GM23248 (cell line): Measurements from ENCODE around the gene COL15A1. TPM values are rescaled to one million over a fixed set of nuclear protein-coding genes. Genes with fewer than 3 reads are reported as not detected.

Experiments
- DNase-seq: peaks from one replicate; pipeline ENCODE4 v3.0.0-alpha.2; 2015
- H2AFZ ChIP-seq: fragments of 200-600 bp; sonication (generic); 2 replicates; pipeline ENCODE4 v1.6.1; 2016; ENCODE audit warnings: antibody characterized with exemption
- H3F3A ChIP-seq: fragments of 200-600 bp; sonication (generic); 2 replicates; pipeline ENCODE4 v1.6.1; 2016; ENCODE audit warnings: mild to moderate bottlenecking, antibody characterized with exemption, mixed run types; ENCODE audit not compliant: insufficient read depth
- H3K27ac ChIP-seq: fragments of 200-600 bp; sonication (generic); 2 replicates; pipeline ENCODE4 v1.5.1; 2016; ENCODE audit warnings: mild to moderate bottlenecking
- H3K27me3 ChIP-seq: fragments of 200-600 bp; sonication (generic); replicated peaks from 2 replicates; pipeline ENCODE4 v1.6.1; 2016; ENCODE audit warnings: mild to moderate bottlenecking; ENCODE audit not compliant: insufficient read depth
- H3K36me3 ChIP-seq: fragments of 200-600 bp; sonication (generic); 2 replicates; pipeline ENCODE4 v1.6.1; 2016; ENCODE audit warnings: low read depth, mild to moderate bottlenecking
- H3K4me1 ChIP-seq: fragments of 200-600 bp; sonication (generic); 2 replicates; pipeline ENCODE4 v1.6.1; 2016; ENCODE audit warnings: mild to moderate bottlenecking; ENCODE audit not compliant: insufficient read depth
- H3K4me2 ChIP-seq: fragments of 200-600 bp; sonication (generic); one replicate; pipeline ENCODE4 v1.6.1; 2016; ENCODE audit warnings: mild to moderate bottlenecking; ENCODE audit not compliant: unreplicated experiment
- H3K4me3 ChIP-seq: fragments of 200-600 bp; sonication (generic); 2 replicates; pipeline ENCODE4 v1.5.1; 2016; ENCODE audit warnings: mild to moderate bottlenecking
- H3K79me2 ChIP-seq: fragments of 200-600 bp; sonication (generic); 2 replicates; pipeline ENCODE4 v1.6.1; 2016; ENCODE audit warnings: mild to moderate bottlenecking; ENCODE audit not compliant: insufficient read depth
- H3K9ac ChIP-seq: fragments of 200-600 bp; sonication (generic); 2 replicates; pipeline ENCODE4 v1.6.1; 2016; ENCODE audit warnings: mild to moderate bottlenecking
- H3K9me2 ChIP-seq: fragments of 200-600 bp; sonication (generic); 2 replicates; pipeline ENCODE4 v1.6.1; 2016; ENCODE audit warnings: mixed run types, mild to moderate bottlenecking, moderate library complexity; ENCODE audit not compliant: insufficient read depth
- H3K9me3 ChIP-seq: fragments of 200-600 bp; sonication (generic); one replicate; pipeline ENCODE4 v1.6.1; 2017; ENCODE audit warnings: low read depth
- H4K20me1 ChIP-seq: fragments of 200-600 bp; sonication (generic); 2 replicates; pipeline ENCODE4 v1.6.0; 2016; ENCODE audit not compliant: insufficient read depth
- EZH2 ChIP-seq: fragments of 200-600 bp; sonication (generic); IDR thresholded peaks from 2 replicates; pipeline ENCODE4 v1.6.1; 2018; ENCODE audit warnings: antibody characterized with exemption, mild to moderate bottlenecking; ENCODE audit not compliant: insufficient read depth, poor library complexity, severe bottlenecking
- EZH2phosphoT487 ChIP-seq: fragments of 200-600 bp; sonication (generic); IDR thresholded peaks from 2 replicates; pipeline ENCODE4 v1.6.1; 2018; ENCODE audit warnings: antibody characterized with exemption, moderate library complexity, mild to moderate bottlenecking, low read depth; ENCODE audit not compliant: insufficient read depth
- WGBS, 2 experiments: methylation state at CpG; one replicate each; pipeline ENCODE4 v1.1.6; 2015 to 2017; ENCODE audit warnings: low lambda C conversion rate in 2 of 2, low coverage in 1 of 2; ENCODE audit errors: missing lambda C conversion rate in 2 of 2; 5-methylcytosine and 5-hydroxymethylcytosine counted together
- in situ Hi-C: fragments of 300-500 bp; cut with MboI; formaldehyde crosslinking; loops from 2 replicates; pipeline ENCODE4 v1.15.0; 2020
- polyA plus RNA-seq: library from polyadenylated mRNA; unstranded; fragments of >200 nt; fragmentation: Nextera tagmentation; extraction: Ambion mirVana; gene quantifications from 2 replicates; pipeline ENCODE4 v1.2.1, GENCODE V29; 2016
- total RNA-seq: library from RNA; depleted of rRNA; stranded (reverse); fragments of >200 nt; shearing (Covaris generic); gene quantifications from 2 replicates; pipeline ENCODE4 v1.2.3, GENCODE V29; 2014

The COL15A1 gene
- total and polyA plus RNA-seq, 2 experiments from 2014 or later, result 9.7 to 16.8 TPM

DNA sequence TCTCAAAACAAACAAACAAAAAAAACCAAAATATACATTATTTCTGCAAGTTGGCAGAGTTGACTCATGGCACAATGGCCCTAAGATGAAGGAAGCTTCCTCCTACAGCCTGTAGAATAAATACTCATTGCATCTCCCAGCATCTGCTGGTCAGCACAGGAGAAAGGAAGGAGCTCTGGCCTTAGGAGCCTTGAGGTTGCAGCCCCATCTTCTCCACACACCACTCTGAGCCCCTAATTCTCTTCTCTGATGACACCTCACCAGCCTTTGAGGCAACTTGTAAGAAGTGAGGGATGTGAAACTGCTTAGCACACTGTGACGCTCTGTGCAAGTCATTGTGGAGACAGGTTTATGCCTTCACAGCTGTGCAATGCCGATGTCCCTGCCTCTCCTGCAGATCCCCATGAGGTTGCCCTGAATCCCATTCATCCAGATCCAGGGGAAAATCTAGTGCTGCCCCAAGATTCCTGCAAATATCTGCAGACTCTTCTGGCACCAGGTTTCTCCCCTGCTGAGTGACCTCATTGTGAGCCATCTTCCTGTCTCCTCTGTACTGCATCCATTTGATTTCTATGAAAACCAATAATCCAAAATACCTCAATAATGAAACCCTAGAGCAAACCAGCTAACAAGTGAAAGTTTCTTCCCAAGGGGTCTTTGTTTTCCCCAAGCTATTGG is 95.9 kb downstream of the COL15A1 start:
- H3K9ac ChIP-seq, result peak overlapping the region; percentile 41
- H3F3A ChIP-seq, result peaks cover 32% of the 10 kb centered on the region
- WGBS, 2 experiments, result 8 to 14% methylated on average over 2 of the region's 2 CpGs

DNA sequence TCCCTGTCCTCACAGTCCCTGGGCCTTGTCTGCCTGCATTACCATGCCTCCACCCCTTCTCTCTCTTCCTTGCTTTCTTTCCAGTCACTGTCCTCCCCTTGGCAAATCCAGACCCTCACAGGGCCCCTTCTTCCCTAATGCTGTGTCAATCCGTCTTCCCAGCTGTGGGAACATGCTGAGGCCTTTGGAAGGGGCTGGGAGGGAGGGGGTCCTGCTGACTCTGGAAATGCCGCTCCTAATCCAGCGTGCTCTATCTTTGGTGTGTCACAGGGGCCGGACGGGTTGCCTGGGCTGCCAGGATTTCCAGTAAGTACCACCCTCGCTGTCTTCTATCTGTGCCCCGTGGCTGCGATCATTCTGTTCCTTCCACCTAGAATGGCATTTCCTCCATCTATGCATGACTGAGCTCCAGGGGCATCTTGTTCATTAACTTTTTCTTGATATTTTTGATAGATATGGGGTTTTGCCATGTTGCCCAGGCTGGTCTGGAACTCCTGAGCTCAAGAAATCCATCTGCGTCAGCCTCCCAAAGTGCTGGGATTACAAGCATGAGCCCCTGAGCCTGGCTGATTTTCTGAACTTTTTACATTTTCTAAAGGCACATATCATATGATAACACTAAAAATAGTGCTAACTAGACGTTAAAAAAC is 96.7 kb downstream of the COL15A1 start:
- in situ Hi-C loops, result no loop called here
- 46 to 54% methylated on average over 10 of the region's 10 CpGs for WGBS, 2 experiments
- no peak overlapping the region for H3K4me3 ChIP-seq
- TF ChIP-seq EZH2phosphoT487 (no peak), EZH2 (no peak)
- no peaks in the 10 kb centered on the region for H3K9me2 ChIP-seq
- peaks cover 44% of the 10 kb centered on the region for H3K4me1 ChIP-seq
- H3K27ac ChIP-seq, result peak overlapping the region; percentile 77
- H3K79me2 ChIP-seq, result no peaks in the 10 kb centered on the region
- H3K4me2 ChIP-seq, result peak overlapping the region; percentile 40
- no peaks in the 10 kb centered on the region for H3K27me3 ChIP-seq
- peak overlapping the region; percentile 28; the same call in 1 of the 2 replicates for H2AFZ ChIP-seq
- H4K20me1 ChIP-seq, result no peaks in the 10 kb centered on the region
- peak overlapping the region; percentile 41 for H3K9ac ChIP-seq
- H3K9me3 ChIP-seq, result no peaks in the 10 kb centered on the region
- DNase-seq, result peak; percentile 37
- no peaks in the 10 kb centered on the region for H3K36me3 ChIP-seq
- H3F3A ChIP-seq, result peaks cover 32% of the 10 kb centered on the region

More for the DNA sequence above, 95.9 kb downstream of the COL15A1 start:
- Histone ChIP-seq H3K9me3 (no peaks in the 10 kb centered on the region), H2AFZ (peak overlapping the region; percentile 28; the same call in 1 of the 2 replicates), H3K4me3 (no peak overlapping the region), H4K20me1 (no peaks in the 10 kb centered on the region), H3K4me2 (peak overlapping the region; percentile 40), H3K27me3 (no peaks in the 10 kb centered on the region), H3K79me2 (no peaks in the 10 kb centered on the region), H3K4me1 (peaks cover 44% of the 10 kb centered on the region), H3K9me2 (no peaks in the 10 kb centered on the region), H3K36me3 (no peaks in the 10 kb centered on the region), H3K27ac (peak overlapping the region; percentile 77)
- DNase-seq, result peak; percentile 78
- no peak for TF ChIP-seq EZH2
- no peak for TF ChIP-seq EZH2phosphoT487
- in situ Hi-C loops, result no loop called here

DNA sequence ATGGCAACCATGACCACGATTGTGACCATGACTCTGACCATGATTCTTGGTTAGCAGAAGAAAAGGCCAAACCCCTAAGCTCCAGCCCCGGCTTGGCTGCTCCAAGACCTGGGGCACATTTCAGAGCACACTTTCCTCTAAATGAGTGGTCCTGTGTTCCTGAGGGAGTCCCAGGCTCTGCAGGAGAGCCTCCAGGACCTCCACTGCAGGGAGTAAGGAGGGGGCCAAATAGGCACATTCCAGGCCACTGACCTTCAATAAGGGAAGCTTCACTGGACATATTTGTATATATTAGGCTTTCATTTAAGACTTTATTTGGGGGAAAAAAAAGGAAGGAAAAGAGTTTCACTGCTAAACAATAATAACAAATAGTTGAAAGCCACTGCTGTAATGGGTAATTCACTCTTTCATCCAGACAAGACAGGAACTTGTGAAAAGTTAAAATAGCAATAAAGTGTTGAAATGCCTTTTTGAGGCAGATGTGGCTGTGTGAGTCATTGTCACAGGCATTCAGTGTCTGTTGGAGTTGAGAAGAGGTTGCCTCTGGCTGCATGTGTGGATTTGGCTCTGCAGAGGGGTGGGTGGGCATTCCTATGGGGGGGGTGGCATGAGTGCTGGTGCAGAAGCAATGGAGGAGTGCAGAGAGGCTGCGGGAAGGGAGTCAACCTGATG is 97.3 kb downstream of the COL15A1 start:
- no peaks in the 10 kb centered on the region for H3K27me3 ChIP-seq
- peaks cover 32% of the 10 kb centered on the region for H3F3A ChIP-seq
- peak overlapping the region; percentile 40 for H3K4me2 ChIP-seq
- no peaks in the 10 kb centered on the region for H3K9me3 ChIP-seq
- peak; percentile 91 for DNase-seq
- WGBS, 2 experiments, result 46 to 51% methylated on average over 3 of the region's 3 CpGs
- H3K4me1 ChIP-seq, result peaks cover 44% of the 10 kb centered on the region
- H3K27ac ChIP-seq, result peak overlapping the region; percentile 77
- no peak overlapping the region for H2AFZ ChIP-seq
- H3K79me2 ChIP-seq, result no peaks in the 10 kb centered on the region
- no peaks in the 10 kb centered on the region for H4K20me1 ChIP-seq
- no peak overlapping the region for H3K4me3 ChIP-seq
- H3K9ac ChIP-seq, result peak overlapping the region; percentile 41
- no peaks in the 10 kb centered on the region for H3K36me3 ChIP-seq
- H3K9me2 ChIP-seq, result no peaks in the 10 kb centered on the region
- in situ Hi-C loops, result no loop called here
- no peak for TF ChIP-seq EZH2
- no peak for TF ChIP-seq EZH2phosphoT487

DNA sequence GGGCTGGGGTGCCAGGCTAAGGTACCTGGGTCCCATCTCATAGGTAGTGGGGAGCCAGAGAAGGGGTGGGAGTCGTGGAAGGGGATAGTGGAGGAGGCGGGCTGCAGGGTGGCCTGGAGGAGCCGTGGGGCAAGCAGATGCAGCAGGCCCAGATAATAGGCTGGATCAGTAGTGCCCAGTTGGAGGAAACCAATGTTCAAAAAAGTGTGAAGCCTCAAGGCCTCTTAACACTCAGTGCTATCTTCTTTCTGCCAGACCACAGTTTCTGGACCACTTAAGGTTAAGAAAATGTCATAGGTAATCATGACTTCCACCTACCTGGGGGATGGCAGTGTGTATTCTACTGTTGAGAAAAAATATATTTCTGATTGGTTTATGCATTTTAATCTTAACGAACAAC is 97.9 kb downstream of the COL15A1 start:
- Histone ChIP-seq H3K27me3 (no peaks in the 10 kb centered on the region), H3K36me3 (no peaks in the 10 kb centered on the region), H2AFZ (no peak overlapping the region), H3K79me2 (no peaks in the 10 kb centered on the region), H3K9ac (no peak overlapping the region), H3K27ac (no peak overlapping the region), H3K4me1 (peaks cover 44% of the 10 kb centered on the region), H3K9me3 (no peaks in the 10 kb centered on the region), H3K4me2 (no peak overlapping the region), H3K9me2 (no peaks in the 10 kb centered on the region), H3F3A (peaks cover 32% of the 10 kb centered on the region), H3K4me3 (no peak overlapping the region), H4K20me1 (no peaks in the 10 kb centered on the region)
- in situ Hi-C loops, result no loop called here
- TF ChIP-seq EZH2phosphoT487, result no peak
- TF ChIP-seq EZH2, result no peak
- no peak for DNase-seq
- WGBS, 2 experiments, result 63 to 64% methylated on average over 4 of the region's 4 CpGs
